Lung (tissue), 12 donors: ENCODE measurements around the gene RTF1. TPM values are rescaled to one million over a fixed set of nuclear protein-coding genes. Genes with fewer than 3 reads are reported as not detected.

ENCODE experiments used
- ATAC-seq: fragments of 200-7000 bp; cut with Tn5 transposase; one replicate; pipeline ENCODE4 v1.9.1; 2020; ENCODE audit warnings: moderate number of reproducible peaks; ENCODE audit not compliant: insufficient read depth, low FRiP score
- DNase-seq, 3 donors: peaks; one replicate each; pipeline ENCODE4 v3.0.0-alpha.2; 2013 to 2017
- H3K27ac ChIP-seq, 2 donors: one replicate each; pipeline ENCODE4 v1.5.1; 2013; ENCODE audit warnings: mild to moderate bottlenecking in 2 of 2, moderate library complexity in 2 of 2, control low read depth in 1 of 2, inconsistent platforms in 1 of 2, low read depth in 1 of 2, low read length in 1 of 2
- H3K27me3 ChIP-seq, 3 donors: one replicate each; pipeline ENCODE4 v1.5.1; 2013; ENCODE audit warnings: low read length in 2 of 3; ENCODE audit not compliant: control insufficient read depth in 3 of 3, insufficient read depth in 3 of 3
- H3K36me3 ChIP-seq, 4 donors: one replicate each; pipeline ENCODE4 v1.5.1; 2013; ENCODE audit warnings: low read length in 4 of 4, mild to moderate bottlenecking in 1 of 4, moderate library complexity in 1 of 4; ENCODE audit not compliant: control insufficient read depth in 4 of 4, insufficient read depth in 4 of 4
- H3K4me1 ChIP-seq, 5 donors: one replicate each; pipeline ENCODE4 v1.5.1; 2013; ENCODE audit warnings: low read length in 5 of 5, mild to moderate bottlenecking in 2 of 5, moderate library complexity in 1 of 5; ENCODE audit not compliant: control insufficient read depth in 5 of 5, insufficient read depth in 5 of 5
- H3K4me3 ChIP-seq: one replicate; pipeline ENCODE4 v1.5.1; 2013; ENCODE audit warnings: mild to moderate bottlenecking, control low read depth, moderate library complexity
- H3K9ac ChIP-seq, 2 donors: one replicate each; pipeline ENCODE4 v1.5.1; 2013; ENCODE audit warnings: low read length in 2 of 2, control low read depth in 1 of 2; ENCODE audit not compliant: insufficient read depth in 1 of 2
- H3K9me3 ChIP-seq, 4 donors: one replicate each; pipeline ENCODE4 v1.5.1; 2013; ENCODE audit warnings: low read length in 3 of 4, mild to moderate bottlenecking in 1 of 4, moderate library complexity in 1 of 4; ENCODE audit not compliant: control insufficient read depth in 4 of 4, insufficient read depth in 3 of 4
- CTCF ChIP-seq: IDR thresholded peaks from 2 replicates; pipeline ENCODE4 v1.5.1; 2012; ENCODE audit warnings: mild to moderate bottlenecking; ENCODE audit errors: control extremely low read depth, extremely low read depth
- WGBS, 2 donors: extraction: QIAGEN DNeasy Blood & Tissue Kit; methylation state at CpG; one replicate each; pipeline ENCODE4 v1.1.7; 2013; 5-methylcytosine and 5-hydroxymethylcytosine counted together
- polyA plus RNA-seq, 2 donors: library from polyadenylated mRNA; stranded (reverse); fragments of 200-250 nt; gene quantifications; one replicate each; pipeline ENCODE4 v1.2.1, GENCODE V29; 2013
- total RNA-seq, 2 donors: library from RNA; depleted of rRNA in 1 of 2; stranded (reverse); fragments of >200 nt in 1 of 2; gene quantifications; one replicate each; pipeline ENCODE4 v1.2.1, GENCODE V29; 2014 to 2021
- donor health status: control.
- donor health status: control.
- donor health status: Bipolar disorder and iron deficiency.
- donor health status: healthy.
- donor health status: DM: yes; HTN: yes; CAD: no.

The RTF1 gene
- total and polyA plus RNA-seq, 4 donors, result 14.4 to 38.6 (median 19.4) TPM

- ATAC-seq, result no peak
- no peak overlapping the region for H3K4me3 ChIP-seq
- no peak overlapping the region for H3K9ac ChIP-seq
- no peak overlapping the region for H3K27ac ChIP-seq
- DNase-seq, result no peak
- no peaks in the 10 kb centered on the region for H3K27me3 ChIP-seq
- H3K4me1 ChIP-seq, result peaks cover 0 to 6% (median 0%) of the 10 kb centered on the region in 5 donors
- no peak for TF ChIP-seq CTCF
- no peaks in the 10 kb centered on the region for H3K9me3 ChIP-seq
- H3K36me3 ChIP-seq, result peaks cover 11 to 35% (median 28%) of the 10 kb centered on the region in 4 donors
Measured at GRCh38 chr15:41483115-41483514, 66.2 kb downstream of the RTF1 start.

GRCh38 chr15:41483519-41483918 lies 66.6 kb downstream of the RTF1 start:
- Histone ChIP-seq H3K27me3 (no peaks in the 10 kb centered on the region), H3K9ac (no peak overlapping the region), H3K9me3 (no peaks in the 10 kb centered on the region), H3K27ac (no peak overlapping the region), H3K36me3 (peaks cover 11 to 35% (median 28%) of the 10 kb centered on the region in 4 donors), H3K4me1 (peaks cover 0 to 6% (median 0%) of the 10 kb centered on the region in 5 donors), H3K4me3 (no peak overlapping the region)
- no peak for TF ChIP-seq CTCF
- WGBS, 2 donors, result 82 to 85% methylated on average over 2 of the region's 2 CpGs
- ATAC-seq (no peak), DNase-seq (no peak)

- no peaks in the 10 kb centered on the region for H3K27me3 ChIP-seq
- ATAC-seq, result no peak
- H3K9me3 ChIP-seq, result no peaks in the 10 kb centered on the region
- peaks cover 0 to 6% (median 0%) of the 10 kb centered on the region in 5 donors for H3K4me1 ChIP-seq
- no peak for DNase-seq
- peaks cover 11 to 28% (median 18%) of the 10 kb centered on the region in 4 donors for H3K36me3 ChIP-seq
- no peak overlapping the region for H3K27ac ChIP-seq
- no peak overlapping the region for H3K9ac ChIP-seq
- no peak for TF ChIP-seq CTCF
- 88% methylated on average over 11 of the region's 11 CpGs for WGBS, 2 donors
- no peak overlapping the region for H3K4me3 ChIP-seq
Measured at GRCh38 chr15:41484937-41485625, 68.2 kb downstream of the RTF1 start.
